Fibroblast of lung (primary cell): ENCODE measurements around the gene CT47C1. TPM values are rescaled to one million over a fixed set of nuclear protein-coding genes. Genes with fewer than 3 reads are reported as not detected.

Experiments
- DNase-seq, 2 donors: peaks; one replicate each; pipeline versions ENCODE4 v3.0.0 to v3.0.0-alpha.2; 2010; ENCODE audit warnings: low read depth in 2 of 2
- H2AFZ ChIP-seq: 2 replicates; pipeline ENCODE4 v1.5.1; 2012; ENCODE audit warnings: low read length, control low read depth, inconsistent platforms
- H3K27ac ChIP-seq: 2 replicates; pipeline ENCODE4 v1.5.1; 2011; ENCODE audit warnings: low read length, control low read depth; ENCODE audit not compliant: insufficient read depth
- H3K27me3 ChIP-seq: 2 replicates; pipeline ENCODE4 v1.5.1; 2011; ENCODE audit warnings: mild to moderate bottlenecking, low read length; ENCODE audit not compliant: control insufficient read depth, insufficient read depth
- H3K36me3 ChIP-seq: 2 replicates; pipeline ENCODE4 v1.5.1; 2011; ENCODE audit warnings: low read length; ENCODE audit not compliant: control insufficient read depth, insufficient read depth
- H3K4me1 ChIP-seq: 2 replicates; pipeline ENCODE4 v1.5.1; 2011; ENCODE audit warnings: low read length; ENCODE audit not compliant: control insufficient read depth, insufficient read depth; ENCODE audit errors: extremely low read depth
- H3K4me2 ChIP-seq: 2 replicates; pipeline ENCODE4 v1.5.1; 2011; ENCODE audit warnings: low read length, control low read depth; ENCODE audit not compliant: insufficient read depth; ENCODE audit errors: extremely low read depth
- H3K4me3 ChIP-seq, 4 experiments: fragments of 200-600 bp in 1 of 4; sonication (generic) in 1 of 4; replicated peaks in 1 of 4; 2 replicates each; pipeline ENCODE4 v1.5.1; 2011 to 2016; ENCODE audit warnings: low read length in 4 of 4, low read depth in 3 of 4, mild to moderate bottlenecking in 3 of 4, control low read depth in 2 of 4, inconsistent platforms in 1 of 4, mixed read lengths in 1 of 4; ENCODE audit not compliant: insufficient read depth in 1 of 4; ENCODE audit errors: control extremely low read depth in 1 of 4
- H3K79me2 ChIP-seq: 2 replicates; pipeline ENCODE4 v1.5.1; 2012; ENCODE audit warnings: mild to moderate bottlenecking, low read length, inconsistent platforms; ENCODE audit not compliant: control insufficient read depth, insufficient read depth
- H3K9ac ChIP-seq: 2 replicates; pipeline ENCODE4 v1.5.1; 2011; ENCODE audit warnings: mild to moderate bottlenecking, low read length, control low read depth; ENCODE audit not compliant: insufficient read depth
- H3K9me3 ChIP-seq: 2 replicates; pipeline ENCODE4 v1.5.1; 2012; ENCODE audit warnings: low read depth, low read length; ENCODE audit not compliant: control insufficient read depth, insufficient read depth
- H4K20me1 ChIP-seq: 2 replicates; pipeline ENCODE4 v1.5.1; 2011; ENCODE audit warnings: low read length; ENCODE audit not compliant: control insufficient read depth, insufficient read depth; ENCODE audit errors: extremely low read depth
- EZH2 ChIP-seq: IDR thresholded peaks from 2 replicates; pipeline ENCODE4 v1.5.1; 2012; ENCODE audit warnings: low read length, control low read depth, mild to moderate bottlenecking; ENCODE audit errors: missing control alignments
- polyA plus RNA-seq, 2 donors: library from polyadenylated mRNA; depleted of rRNA in 1 of 2; stranded (reverse) in 1 of 2; unstranded in 1 of 2; fragments of >200 nt; gene quantifications; 2 replicates each; pipeline ENCODE4 v1.2.1, GENCODE V29; 2011 to 2012; ENCODE audit warnings: missing spikeins in 1 of 2
- total RNA-seq: library from RNA; depleted of rRNA; stranded (reverse); fragments of >200 nt; gene quantifications from 2 replicates; pipeline ENCODE4 v1.2.1, GENCODE V29; 2014
- TF ChIP-seq, protein P1 (sequence below), 2 donors: IDR thresholded peaks in 1 of 2; conservative IDR thresholded peaks in 1 of 2; 1 replicate in 1 of 2; 2 replicates in 1 of 2; pipeline ENCODE4 v1.5.1; 2011 to 2012; ENCODE audit warnings: low read length in 2 of 2, control low read depth in 1 of 2, inconsistent platforms in 1 of 2, low read depth in 1 of 2, mild to moderate bottlenecking in 1 of 2

The CT47C1 gene
- total and polyA plus RNA-seq, 2 donors (not counting 1 experiment from before 2014, with no cell fraction given), result not detected

DNA sequence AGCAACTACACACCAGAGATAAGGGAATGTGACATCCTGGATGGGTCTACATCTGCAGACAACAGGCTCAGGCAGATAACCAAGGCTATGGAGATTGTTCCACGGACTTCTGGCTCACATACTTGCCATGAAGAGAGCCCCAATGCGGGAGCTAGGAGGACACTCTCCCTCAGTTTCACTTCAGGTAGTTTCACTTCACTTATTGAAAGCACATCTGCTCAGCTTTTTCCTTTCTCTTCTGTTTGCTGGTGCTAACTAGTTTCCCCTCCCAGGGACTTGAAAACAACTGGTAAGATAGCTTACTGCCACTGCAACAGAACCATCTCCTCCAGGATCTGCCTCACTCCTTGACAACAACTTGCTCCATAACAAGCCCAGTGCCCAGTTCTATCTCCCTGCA, 1.4 kb upstream of the CT47C1 start:
- H3K9ac ChIP-seq, result no peak overlapping the region

DNA sequence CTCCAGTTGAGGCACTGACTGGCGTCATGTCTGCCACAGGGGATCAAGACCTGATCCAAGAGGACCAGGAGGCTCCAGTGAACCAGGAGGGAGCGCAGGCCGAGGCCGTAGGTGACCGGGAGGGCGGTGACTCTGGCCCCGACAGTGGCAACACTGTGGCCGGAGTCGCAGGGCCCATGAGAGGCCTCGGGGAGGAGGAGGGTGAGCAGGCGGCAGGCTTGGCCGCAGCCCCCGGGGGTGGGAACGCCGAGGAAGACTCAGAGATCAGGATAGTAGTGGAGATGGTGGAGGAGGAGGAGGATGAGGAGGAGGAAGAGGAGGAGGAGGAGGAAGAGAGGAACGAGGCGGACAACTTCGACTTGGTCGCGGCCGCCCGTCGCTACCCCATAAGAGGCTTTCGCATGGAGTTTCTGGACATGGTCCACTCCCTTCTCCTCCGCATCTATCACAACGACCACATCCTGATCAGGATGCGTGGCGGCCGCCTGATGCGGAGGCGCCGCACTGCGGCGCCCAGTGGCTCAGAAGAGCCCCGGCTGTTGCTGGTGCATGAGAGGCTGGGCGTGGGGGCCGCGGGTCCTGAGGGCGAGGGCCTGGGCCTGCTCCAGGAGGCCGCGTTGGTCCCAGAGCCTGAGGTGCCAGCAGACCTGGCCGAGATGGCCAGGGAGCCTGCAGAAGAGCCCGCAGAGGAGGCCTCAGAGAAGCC, 560 bp downstream of the CT47C1 start:
- no peaks in the 10 kb centered on the region for H3K27me3 ChIP-seq
- TF ChIP-seq EZH2, result no peak
- TF ChIP-seq, protein P1, sequence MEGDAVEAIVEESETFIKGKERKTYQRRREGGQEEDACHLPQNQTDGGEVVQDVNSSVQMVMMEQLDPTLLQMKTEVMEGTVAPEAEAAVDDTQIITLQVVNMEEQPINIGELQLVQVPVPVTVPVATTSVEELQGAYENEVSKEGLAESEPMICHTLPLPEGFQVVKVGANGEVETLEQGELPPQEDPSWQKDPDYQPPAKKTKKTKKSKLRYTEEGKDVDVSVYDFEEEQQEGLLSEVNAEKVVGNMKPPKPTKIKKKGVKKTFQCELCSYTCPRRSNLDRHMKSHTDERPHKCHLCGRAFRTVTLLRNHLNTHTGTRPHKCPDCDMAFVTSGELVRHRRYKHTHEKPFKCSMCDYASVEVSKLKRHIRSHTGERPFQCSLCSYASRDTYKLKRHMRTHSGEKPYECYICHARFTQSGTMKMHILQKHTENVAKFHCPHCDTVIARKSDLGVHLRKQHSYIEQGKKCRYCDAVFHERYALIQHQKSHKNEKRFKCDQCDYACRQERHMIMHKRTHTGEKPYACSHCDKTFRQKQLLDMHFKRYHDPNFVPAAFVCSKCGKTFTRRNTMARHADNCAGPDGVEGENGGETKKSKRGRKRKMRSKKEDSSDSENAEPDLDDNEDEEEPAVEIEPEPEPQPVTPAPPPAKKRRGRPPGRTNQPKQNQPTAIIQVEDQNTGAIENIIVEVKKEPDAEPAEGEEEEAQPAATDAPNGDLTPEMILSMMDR (conservative IDR thresholded peaks at IDR 0.05 in 1 of 2, IDR thresholded peaks at IDR 0.05 in 1 of 2; ENCODE audit: low read depth in 1 of 2, low read length in 2 of 2), result no peak
- no peaks in the 10 kb centered on the region for H3K4me1 ChIP-seq
- H4K20me1 ChIP-seq, result no peaks in the 10 kb centered on the region
- DNase-seq, result no peak
- no peaks in the 10 kb centered on the region for H3K36me3 ChIP-seq
- no peak overlapping the region for H3K9ac ChIP-seq
- H3K27ac ChIP-seq, result no peak overlapping the region
- H3K4me2 ChIP-seq, result no peak overlapping the region
- H3K9me3 ChIP-seq, result no peaks in the 10 kb centered on the region
- no peak overlapping the region for H3K4me3 ChIP-seq
- no peak overlapping the region for H2AFZ ChIP-seq
- no peaks in the 10 kb centered on the region for H3K79me2 ChIP-seq

More for the DNA sequence above, 1.4 kb upstream of the CT47C1 start:
- TF ChIP-seq EZH2, result no peak
- no peak overlapping the region for H3K27ac ChIP-seq
- no peak overlapping the region for H2AFZ ChIP-seq
- no peaks in the 10 kb centered on the region for H3K27me3 ChIP-seq
- DNase-seq, result no peak
- H3K4me2 ChIP-seq, result no peak overlapping the region
- H3K4me3 ChIP-seq, result no peak overlapping the region
- H4K20me1 ChIP-seq, result no peaks in the 10 kb centered on the region
- H3K4me1 ChIP-seq, result no peaks in the 10 kb centered on the region
- no peaks in the 10 kb centered on the region for H3K79me2 ChIP-seq
- no peaks in the 10 kb centered on the region for H3K9me3 ChIP-seq
- H3K36me3 ChIP-seq, result no peaks in the 10 kb centered on the region

DNA sequence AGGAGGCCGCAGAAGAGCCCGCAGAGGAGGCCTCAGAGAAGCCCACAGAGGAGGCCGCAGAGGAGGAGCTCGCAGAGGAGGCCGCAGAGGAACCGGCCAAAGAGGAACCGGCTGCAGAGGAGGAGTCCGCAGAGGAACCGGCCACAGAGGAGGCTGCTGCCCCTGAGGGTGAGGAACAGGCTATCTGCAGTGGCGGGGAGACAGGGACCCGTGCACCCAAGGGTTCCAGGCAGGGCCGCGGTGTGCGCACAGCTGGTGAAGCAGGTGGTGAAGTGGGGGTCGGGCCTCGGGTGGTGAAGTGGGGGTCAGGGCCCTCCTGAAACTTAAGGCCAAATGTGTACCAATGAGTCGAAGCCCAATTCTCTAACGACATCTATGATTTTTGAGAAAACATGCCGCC, 1.1 kb downstream of the CT47C1 start:
- no peak overlapping the region for H3K9ac ChIP-seq
- DNase-seq, result no peak
- no peaks in the 10 kb centered on the region for H3K36me3 ChIP-seq
- no peaks in the 10 kb centered on the region for H3K27me3 ChIP-seq
- H3K4me1 ChIP-seq, result no peaks in the 10 kb centered on the region
- TF ChIP-seq, protein P1 (conservative IDR thresholded peaks at IDR 0.05 in 1 of 2, IDR thresholded peaks at IDR 0.05 in 1 of 2; ENCODE audit: low read depth in 1 of 2, low read length in 2 of 2), result no peak
- TF ChIP-seq EZH2, result no peak
- no peak overlapping the region for H3K27ac ChIP-seq
- H3K4me3 ChIP-seq, result no peak overlapping the region
- H4K20me1 ChIP-seq, result no peaks in the 10 kb centered on the region
- no peak overlapping the region for H2AFZ ChIP-seq
- no peak overlapping the region for H3K4me2 ChIP-seq
- H3K79me2 ChIP-seq, result no peaks in the 10 kb centered on the region
- H3K9me3 ChIP-seq, result no peaks in the 10 kb centered on the region
